ENCODE results near the gene PSMA3.

- no peak for TF ChIP-seq CTCF (IDR thresholded peaks at IDR 0.05)
- TF ChIP-seq POLR2A (IDR thresholded peaks at IDR 0.05), result no peak
Measured at GRCh38 chr14:58270628-58271027, 26.0 kb downstream of the PSMA3 start.

All from uterus (tissue), 2 donors.